ENCODE results near the gene ACP6. TPM values are rescaled to one million over a fixed set of nuclear protein-coding genes. Genes with fewer than 3 reads are reported as not detected.

The ACP6 gene
- total RNA-seq, 1 experiment from 2014 or later, result 25.2 TPM

DNA sequence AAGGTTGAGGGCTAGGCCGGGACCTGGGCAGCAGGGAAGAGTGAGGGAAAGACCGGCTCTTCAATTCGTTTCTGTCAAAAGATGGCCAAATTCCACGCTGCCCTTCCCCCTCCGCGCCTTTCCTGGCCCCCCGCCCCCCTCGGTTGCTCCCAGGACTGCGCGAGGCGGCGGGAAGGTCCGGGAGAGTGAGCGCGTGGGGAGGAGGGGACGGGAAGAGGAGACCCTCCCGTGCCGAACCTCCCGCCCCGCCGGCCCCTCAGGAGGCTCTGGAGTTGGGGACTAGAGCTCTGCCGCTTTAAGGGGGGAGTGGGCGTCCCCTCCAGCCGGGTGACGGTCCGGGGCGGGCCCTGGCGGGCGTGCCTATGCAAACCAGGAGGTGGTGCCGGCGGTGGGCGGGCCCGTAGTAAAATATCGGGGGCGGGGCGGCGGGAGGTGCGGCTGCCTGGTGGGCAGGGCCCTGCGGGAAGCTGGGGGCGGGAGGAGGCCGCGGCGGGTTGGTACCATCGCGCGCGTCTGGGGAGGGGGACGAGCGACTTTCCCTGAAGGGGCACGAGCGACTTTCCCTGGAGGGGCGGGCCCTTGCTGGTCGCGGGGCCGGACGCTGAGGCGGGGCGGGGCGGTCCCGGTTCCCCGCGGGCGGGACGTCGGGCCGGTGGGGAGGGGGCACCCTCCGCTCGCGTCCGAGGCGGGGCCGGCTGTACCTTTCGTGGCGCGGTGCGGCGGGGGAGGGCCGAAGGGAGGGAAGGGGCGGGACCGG lies 70.8 kb downstream of the ACP6 start:
- DNase-seq (ENCODE audit: low spot score), result peak; percentile 93
- in situ Hi-C loops (cut with HindIII; ENCODE audit: low sequenced_read_pairs), result no loop called here

DNA sequence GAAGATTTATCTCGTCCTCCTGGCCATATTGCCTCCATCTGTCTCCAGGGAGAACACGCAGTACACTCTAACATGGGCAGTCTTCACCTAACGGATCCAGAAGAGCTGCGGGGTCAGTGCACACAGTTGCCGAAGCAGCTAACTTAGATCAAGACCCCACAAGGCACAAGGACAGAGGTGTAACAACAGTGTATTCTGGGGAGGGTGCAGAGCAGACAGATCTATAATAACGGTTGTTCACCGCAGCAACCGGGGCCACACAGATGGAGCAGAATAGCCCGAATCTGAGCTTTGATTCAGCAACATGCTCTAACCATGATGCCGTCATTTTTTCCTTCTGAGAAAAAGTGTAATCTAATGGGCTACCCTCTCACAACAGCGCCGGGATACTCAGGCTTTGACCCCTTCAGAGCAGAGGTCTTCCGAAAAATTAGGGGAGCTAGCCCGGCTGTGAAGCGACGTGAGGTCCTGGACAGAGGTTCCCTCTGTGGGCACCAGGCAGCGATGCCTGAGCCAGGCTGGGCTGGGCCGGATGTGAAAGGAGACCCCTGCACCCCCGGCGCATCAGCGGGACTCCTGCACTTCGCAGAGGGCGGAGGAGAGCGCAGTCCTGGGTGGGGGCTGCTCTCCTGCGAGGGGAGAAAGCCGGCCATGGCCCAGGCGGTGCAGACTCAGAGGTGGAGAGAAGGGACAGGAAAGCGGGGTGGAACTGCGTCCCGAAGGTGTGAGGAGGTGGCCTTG lies 71.5 kb downstream of the ACP6 start:
- peak; percentile 67 for DNase-seq (ENCODE audit: low spot score)

DNA sequence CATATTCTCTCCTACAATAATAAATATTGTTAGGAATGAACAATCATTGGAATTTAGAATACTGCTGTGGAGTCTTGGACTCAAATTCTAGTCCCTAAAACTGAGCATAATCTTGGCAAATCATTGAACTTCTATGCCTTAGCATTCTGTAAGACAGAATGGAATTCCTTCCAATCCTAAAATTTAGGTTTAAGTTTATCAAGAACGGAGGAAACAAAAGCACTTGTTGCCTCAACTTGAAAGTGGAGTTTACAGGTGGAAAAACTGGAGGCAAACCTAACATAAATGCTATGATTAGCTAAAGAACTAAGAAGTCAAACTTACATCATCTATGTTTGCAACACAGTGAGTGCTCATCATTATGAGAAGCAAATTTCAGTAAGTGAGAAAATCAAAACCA lies 73.3 kb downstream of the ACP6 start:
- in situ Hi-C loops (cut with HindIII; ENCODE audit: low sequenced_read_pairs), result no loop called here
- DNase-seq (ENCODE audit: low spot score), result no peak

More for the DNA sequence above, 71.5 kb downstream of the ACP6 start:
- in situ Hi-C loops (cut with HindIII; ENCODE audit: low sequenced_read_pairs), result no loop called here

Other genes with a start within 250 kb of the ACP6 start
- gene BCL9, start 129.0 kb downstream of the ACP6 start, total RNA-seq (2014; rRNA removed; shearing (Covaris generic)), result 10.3 and 15.6 TPM in 2 replicates
- not detected in 2 replicates for gene GJA5, start 90.1 kb upstream of the ACP6 start, total RNA-seq (2014; rRNA removed; shearing (Covaris generic))
- gene GJA8, start 232.3 kb upstream of the ACP6 start, total RNA-seq (2014; rRNA removed; shearing (Covaris generic)), result not detected in 2 replicates